ENCODE results near the gene ETS1.

ETS1 gene

GRCh38 chr11:128532016-128532571, 55.3 kb downstream of the ETS1 start:
- DNase-seq, result no peak

DNA sequence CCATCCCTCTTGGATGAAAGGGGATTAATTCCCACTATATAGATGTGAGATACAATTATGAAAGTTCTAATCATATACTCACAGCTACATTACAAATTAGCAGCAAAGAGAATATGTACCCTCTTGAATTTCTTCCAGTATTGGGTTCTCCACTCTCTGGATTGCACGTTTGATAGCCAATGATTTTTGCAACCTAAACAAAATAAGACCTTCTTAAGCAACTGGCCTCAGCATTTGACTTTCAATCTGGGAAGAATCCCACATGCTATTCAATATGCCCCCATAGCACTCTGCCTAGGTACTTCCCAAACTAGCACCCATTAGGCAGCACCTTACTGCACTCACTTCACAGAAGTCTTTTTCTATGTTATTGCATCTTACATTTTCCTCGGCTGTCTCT, 55.8 kb downstream of the ETS1 start:
- DNase-seq, result no peak

DNA sequence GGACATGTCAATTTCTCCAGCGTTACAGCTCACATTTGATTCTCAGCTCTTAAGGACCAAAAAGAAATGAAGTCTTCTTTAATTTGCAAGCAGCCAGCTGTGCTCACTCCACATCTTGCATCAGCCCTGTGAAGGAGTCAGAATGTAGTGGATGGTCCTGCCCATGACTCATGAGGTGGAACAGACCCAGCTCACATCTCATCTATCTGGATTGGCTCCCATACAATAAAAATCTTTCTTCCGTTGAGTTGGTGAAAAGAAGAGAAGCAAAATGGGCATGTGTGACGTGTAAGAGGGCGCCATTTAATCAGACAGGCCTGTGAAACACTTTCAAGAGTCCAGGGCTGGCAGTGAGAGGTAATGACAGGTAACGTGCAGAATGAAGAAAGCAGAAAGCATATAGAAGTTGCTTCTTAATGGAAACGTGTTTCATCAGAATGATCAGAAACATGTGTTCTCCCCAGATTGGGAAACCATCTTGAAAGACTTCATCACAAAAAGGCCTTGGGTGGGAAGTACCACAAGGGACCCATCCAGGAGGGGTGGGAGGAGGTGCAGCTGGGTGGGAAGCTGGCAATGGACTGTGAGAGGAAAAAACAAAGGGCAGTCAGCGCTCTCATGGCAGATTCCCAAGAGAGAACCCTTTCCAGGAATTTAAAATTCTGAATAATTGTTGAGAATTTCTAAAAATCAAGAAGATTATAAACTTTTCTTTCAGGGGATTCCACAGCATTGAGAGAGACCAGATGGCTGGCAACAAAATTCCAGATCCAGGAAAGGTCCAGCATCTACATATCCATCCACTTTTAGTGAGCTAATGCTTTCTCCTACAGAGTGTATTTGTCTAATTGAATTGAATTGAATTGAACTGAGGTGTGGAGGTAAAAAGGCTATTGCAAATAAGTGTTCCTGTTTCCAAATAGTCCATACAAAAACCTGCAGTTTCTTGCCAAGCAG, 57.0 kb downstream of the ETS1 start:
- no peak for DNase-seq

- DNase-seq, result no peak
Measured at GRCh38 chr11:128528294-128528693, 59.1 kb downstream of the ETS1 start.

DNA sequence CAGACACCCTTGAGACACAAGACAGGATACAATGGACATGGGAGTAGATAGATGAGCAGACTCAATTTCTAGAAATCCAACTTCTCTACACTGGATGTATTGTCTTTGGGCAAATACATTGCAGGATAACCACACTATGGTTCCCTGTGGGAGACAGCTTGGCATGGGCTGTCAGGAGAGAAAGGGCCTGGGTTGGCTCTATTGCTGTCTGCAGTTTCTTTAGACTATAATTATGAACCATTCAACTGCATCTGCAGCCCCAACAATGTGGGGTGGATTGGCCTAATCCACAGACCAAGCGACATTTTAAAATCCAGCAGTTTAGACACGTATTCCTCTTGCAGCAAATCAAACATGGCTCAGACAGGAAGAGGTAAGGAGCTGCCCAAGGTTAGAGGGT, 60.3 kb downstream of the ETS1 start:
- no peak for DNase-seq

DNA sequence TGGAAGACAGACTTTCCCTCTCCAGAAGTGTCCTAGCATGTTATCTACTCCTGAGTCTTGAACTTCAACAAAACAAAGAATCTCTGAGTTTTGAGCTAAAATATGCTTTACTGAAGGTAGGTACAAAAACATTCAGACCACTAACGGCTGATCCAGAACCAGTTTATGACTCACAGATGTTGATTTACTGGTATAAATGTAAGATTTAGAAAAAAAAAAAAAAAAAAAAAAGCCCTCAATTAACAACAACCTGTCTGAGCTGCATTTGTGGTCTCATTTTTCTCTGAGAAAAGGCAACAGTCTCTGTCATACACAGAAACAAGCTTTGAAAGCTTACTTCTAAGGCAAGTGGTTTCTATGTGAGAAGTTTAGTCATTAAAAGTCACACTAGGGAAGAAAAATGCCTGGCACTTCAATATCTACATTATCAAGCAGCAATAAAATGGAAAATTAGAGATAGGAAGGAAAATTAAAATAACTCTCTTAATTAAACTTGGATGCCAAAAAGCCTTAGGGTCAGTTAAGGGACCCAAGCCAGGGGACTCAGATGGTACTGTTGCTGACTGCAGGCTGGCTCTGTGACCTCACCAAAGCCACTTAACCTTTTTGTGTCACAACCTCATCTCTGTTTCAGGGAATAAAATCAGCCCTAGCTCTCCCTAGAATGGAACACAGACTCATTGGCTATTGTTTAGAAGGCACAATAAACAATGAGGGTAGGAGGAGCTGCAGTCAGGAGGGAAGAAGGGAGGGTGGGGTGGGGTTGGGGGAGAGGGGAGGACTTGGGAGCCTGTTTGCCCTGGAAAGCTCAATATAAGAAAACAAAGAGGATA, 61.7 kb downstream of the ETS1 start:
- no peak for DNase-seq

- no peak for DNase-seq
Measured at GRCh38 chr11:128524172-128524571, 63.2 kb downstream of the ETS1 start.

DNA sequence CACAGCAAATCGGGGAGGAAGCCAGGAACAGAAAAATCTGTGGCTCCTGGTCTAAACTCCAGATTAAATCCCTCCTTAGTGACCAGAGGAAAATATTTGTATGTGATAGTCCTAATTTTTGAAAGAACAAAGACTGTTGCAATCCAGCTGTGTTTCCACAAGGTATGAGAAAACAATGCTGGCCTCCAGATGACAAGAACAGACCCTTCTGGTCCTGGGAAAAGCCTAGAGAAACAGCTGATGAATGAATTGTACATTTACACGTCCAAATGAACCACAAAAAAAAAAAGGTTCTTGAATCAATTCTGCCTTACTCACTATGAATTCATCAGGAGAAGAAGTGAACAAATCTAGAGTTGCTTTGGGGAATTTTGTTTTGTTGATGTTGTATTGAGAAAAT, 63.7 kb downstream of the ETS1 start:
- DNase-seq, result no peak

DNA sequence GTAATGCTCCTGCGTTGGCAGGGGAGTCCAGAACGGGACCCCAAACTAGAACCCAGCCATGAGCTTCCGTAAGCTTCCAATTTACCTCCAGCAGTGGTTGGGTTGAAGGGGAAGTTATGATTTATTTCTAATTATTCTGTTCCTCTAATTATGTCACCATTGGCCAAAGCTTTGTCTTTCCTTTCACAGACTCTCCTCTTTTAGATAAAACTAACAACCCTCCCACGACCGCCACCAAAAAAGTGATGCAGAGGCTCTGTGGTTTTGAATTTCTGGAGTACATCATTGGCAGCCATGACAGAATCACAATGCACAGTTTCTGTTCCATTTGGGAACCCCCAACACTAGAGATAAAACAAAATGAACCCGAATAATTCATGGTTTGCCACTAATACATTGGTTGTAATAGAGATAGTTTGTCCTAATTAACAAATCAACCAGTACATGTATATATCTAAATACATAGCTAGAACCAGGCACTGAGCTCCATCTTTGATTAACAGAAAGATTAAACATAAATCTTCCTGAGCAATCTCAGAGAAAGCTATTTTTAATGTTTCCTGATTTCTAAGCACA, 64.3 kb downstream of the ETS1 start:
- no peak for DNase-seq

DNA sequence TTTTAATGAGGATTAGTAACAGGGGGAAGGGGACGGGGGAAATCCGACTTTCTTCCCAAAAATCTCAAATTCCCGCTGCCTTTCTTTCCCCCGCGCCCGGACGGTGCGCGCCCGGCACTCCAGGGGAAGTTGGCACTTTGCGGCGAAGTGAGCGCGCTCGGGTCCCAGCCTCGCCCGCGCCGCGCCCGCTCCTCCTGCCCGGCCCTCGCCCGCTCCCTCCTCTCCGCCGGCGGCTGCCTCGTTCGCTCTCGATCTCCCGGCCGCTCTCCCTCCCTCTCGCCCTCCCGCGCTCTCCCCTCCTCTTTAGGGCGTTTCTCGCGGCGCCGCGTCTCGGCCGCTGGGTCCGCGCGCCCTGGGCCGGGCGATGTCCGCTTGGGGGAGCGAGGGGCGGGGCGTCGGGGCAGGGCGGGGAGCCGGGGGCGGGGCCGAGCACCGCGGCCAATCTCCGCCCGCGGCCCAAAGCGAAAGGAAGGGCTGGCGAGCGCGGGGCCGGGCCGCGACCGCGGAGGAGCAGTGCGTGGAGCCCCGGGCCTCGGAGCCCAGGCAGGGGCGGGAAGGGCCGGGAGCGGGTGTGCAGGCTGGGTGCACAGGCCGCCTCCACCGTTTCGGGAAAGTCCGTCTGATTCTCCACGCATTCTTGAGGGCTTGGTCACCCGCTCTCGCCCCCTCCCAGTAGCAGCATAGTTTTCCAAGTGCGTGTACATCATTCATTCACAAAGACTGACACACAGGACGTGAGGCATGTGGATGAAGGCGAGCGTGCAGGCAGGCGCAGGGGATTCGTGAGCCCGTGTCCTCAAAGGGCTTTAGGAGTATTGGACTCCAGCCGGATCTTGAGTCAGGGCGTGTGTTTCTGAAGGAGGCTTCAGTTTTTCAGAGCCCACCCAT, 65.1 kb downstream of the ETS1 start:
- peak; percentile 71 for DNase-seq

DNA sequence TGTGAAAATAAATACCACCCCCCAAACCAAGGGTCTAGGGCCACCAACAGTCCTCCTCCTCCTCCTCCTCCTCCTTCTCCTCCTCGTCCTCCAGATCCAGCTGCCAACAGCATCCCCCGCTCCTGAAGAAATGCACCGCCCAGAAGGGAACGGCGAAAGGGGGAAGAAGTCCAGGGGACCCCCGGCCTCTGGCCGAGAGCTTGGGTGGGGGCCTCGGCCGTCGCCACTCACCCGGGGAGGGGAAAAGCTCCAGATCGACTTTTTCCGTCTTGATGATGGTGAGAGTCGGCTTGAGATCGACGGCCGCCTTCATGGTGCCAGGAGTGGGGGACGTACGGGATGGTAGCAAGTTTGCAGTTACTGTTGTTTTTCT, 65.7 kb downstream of the ETS1 start:
- no peak for DNase-seq

GRCh38 chr11:128520888-128521681, 66.3 kb downstream of the ETS1 start:
- no peak for DNase-seq

GRCh38 chr11:128520206-128520887, 67.0 kb downstream of the ETS1 start:
- no peak for DNase-seq

DNA sequence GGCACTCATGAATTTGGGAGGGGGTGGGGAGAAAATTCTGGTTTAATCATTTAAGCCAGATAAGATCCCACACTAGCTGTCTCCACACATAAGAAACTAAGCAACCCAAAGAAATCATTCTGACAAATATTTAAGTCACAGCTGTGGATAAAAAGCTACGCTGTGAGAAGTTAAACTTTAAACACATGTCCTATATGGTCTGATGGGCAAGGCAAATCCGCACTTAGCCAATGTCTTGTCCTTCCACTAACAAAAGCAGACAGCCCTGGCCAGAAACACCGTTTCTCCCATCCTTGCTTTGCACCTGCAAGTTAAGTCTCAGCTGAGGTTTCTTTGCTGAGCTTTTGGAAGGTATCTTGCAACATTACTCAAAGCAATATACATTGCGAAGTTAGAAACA, 68.0 kb downstream of the ETS1 start:
- no peak for DNase-seq

DNA sequence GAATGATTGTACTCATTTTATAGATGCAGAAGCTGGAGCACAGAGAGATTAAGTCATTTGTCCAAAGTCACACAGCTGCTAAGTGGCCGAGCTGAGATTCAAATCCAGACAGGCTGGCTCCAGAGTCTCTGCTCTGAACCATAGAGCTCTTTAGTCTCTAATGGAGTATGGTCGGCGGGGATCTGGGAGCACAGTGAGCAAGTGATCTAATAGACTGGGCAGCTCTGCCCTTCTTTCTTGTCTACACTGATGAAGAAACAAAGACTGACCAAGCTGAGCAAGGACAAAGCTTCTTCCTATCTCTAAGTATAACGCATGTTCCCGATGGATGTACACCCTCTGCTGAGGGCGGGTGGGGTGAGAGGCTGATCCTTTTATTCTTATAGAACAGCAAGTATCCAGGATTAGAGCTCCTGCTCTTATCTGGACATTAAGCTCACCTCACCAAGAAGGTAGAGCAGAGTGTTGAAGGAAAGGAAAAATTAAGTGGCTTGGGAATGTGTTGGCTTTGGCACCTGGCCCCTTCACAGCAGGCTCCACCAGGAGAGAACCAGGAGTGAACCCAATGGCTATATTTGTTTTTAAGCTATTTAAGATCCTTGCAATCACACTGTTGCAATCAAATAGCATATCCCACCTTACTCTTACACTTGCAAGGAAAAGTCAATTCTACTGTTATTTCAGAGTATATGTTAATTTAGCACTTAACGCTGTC, 68.7 kb downstream of the ETS1 start:
- DNase-seq, result no peak

- DNase-seq, result no peak
Measured at GRCh38 chr11:128517451-128518230, 69.7 kb downstream of the ETS1 start.

DNA sequence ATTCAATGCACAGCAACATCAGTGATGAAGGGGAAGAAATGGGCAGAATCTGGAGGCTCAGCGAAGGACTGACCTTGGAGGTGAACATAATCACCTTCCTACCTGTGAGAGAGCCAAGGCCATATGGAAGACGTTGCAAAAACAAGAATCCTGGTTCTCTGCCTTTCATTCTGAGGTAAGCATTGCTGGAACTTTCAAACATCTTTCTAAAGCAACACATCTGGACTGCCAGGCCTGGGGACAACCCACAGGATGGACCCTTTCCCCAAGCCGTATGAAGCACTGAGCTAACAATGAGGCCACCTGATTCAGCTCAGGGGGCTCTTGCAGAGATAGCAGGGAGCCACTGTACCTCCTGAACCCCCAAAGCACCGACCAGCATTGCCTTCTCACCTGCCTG, 70.5 kb downstream of the ETS1 start:
- no peak for DNase-seq

- DNase-seq, result no peak
Measured at GRCh38 chr11:128515826-128516778, 71.3 kb downstream of the ETS1 start.
